OCI-LY1 (cell line): Measurements from ENCODE around the gene CPEB4.

ENCODE experiments used
- EZH2 ChIP-seq: fragments of 200-600 bp; sonication (generic), shearing (Covaris generic); IDR thresholded peaks from 2 replicates; pipeline ENCODE4 v1.8.0; 2017; ENCODE audit warnings: borderline replicate concordance, mixed run types, mild to moderate bottlenecking, antibody characterized with exemption, low read length, moderate library complexity, mixed read lengths
- TF ChIP-seq, protein P1 (sequence below): fragments of 200-600 bp; sonication (generic), shearing (Covaris generic); IDR thresholded peaks from 2 replicates; pipeline ENCODE4 v1.5.1; 2017; ENCODE audit warnings: mild to moderate bottlenecking, antibody characterized with exemption, low read length, moderate library complexity, mixed read lengths

DNA sequence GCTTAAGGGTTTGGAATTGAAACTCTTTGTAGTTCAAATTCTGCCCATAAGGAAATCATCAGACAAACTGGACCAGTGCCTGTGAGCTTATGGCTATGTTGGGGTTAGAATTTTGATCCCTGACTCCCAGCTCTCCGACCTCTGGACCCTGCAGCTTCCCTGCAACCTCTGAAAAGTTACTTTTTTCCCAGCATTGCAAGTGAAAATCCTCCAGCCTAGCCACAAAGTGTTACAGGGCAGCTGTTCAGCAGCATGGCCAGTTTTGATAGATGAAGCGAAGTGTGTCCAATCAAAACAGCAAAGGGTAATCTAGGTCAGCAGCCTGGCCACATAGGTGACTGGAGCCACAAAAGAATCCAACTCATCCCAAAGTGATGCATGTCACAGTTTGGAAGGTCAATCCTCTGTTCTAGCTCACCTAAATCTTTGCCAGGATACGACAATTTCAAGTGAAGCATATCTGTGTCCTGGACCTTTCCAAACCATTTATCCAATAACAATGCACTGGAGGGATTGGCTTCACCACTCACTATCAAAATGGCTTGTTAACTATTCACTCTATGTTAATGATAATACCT is 4.7 kb upstream of the CPEB4 start:
- TF ChIP-seq, protein P1, sequence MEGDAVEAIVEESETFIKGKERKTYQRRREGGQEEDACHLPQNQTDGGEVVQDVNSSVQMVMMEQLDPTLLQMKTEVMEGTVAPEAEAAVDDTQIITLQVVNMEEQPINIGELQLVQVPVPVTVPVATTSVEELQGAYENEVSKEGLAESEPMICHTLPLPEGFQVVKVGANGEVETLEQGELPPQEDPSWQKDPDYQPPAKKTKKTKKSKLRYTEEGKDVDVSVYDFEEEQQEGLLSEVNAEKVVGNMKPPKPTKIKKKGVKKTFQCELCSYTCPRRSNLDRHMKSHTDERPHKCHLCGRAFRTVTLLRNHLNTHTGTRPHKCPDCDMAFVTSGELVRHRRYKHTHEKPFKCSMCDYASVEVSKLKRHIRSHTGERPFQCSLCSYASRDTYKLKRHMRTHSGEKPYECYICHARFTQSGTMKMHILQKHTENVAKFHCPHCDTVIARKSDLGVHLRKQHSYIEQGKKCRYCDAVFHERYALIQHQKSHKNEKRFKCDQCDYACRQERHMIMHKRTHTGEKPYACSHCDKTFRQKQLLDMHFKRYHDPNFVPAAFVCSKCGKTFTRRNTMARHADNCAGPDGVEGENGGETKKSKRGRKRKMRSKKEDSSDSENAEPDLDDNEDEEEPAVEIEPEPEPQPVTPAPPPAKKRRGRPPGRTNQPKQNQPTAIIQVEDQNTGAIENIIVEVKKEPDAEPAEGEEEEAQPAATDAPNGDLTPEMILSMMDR = no peak
- TF ChIP-seq EZH2 = no peak
